A549 (cell line): ENCODE results near the gene ACP4. TPM values are rescaled to one million over a fixed set of nuclear protein-coding genes. Genes with fewer than 3 reads are reported as not detected.
A peak's percentile ranks its signal among the peaks of the same experiment; 100 is the strongest.

Experiments
- ATAC-seq, 2 experiments: fragments of 200-7000 bp in 1 of 2; fragments of >200 bp in 1 of 2; cut with Nextera tagmentation in 1 of 2; cut with Tn5 transposase in 1 of 2; 3 replicates each; pipeline versions ENCODE4 v1.8.0 to v1.9.1; 2018 to 2020; ENCODE audit warnings: mild to moderate bottlenecking in 1 of 2, moderate library complexity in 1 of 2
- CTCF ChIA-PET: fragments of 300-600 bp; sonication (Branson Sonifier 250); formaldehyde crosslinking; extraction: SDS; loops from one replicate; lab custom pipeline; 2021; ENCODE audit warnings: antibody characterized with exemption, inconsistent platforms; lab: Yijun Ruan, JAX
- POLR2A ChIA-PET: fragments of 350-600 bp; formaldehyde crosslinking; extraction: SDS; loops from one replicate; lab custom pipeline; 2021; ENCODE audit warnings: antibody characterized with exemption, inconsistent platforms; lab: Yijun Ruan, JAX
- DNase-seq, 2 experiments: peaks; one replicate each; pipeline versions ENCODE4 v3.0.0 to v3.0.0-alpha.2; 2011 to 2016; ENCODE audit warnings: low read depth in 1 of 2, low spot score in 1 of 2
- FAIRE-seq: peaks from 2 replicates; lab custom pipeline; 2011; peaks lifted over from hg19 to GRCh38; lab: Jason Lieb, UNC
- H3K27ac ChIP-seq, 2 experiments: fragments of >200 bp; sonication (Bioruptor Twin); formaldehyde crosslinking; 3 replicates each; pipeline ENCODE4 v1.5.1; 2016 to 2017
- H3K4me1 ChIP-seq: fragments of >200 bp; sonication (Bioruptor Twin); formaldehyde crosslinking; 3 replicates; pipeline ENCODE4 v1.6.1; 2016
- H3K4me2 ChIP-seq: fragments of >200 bp; sonication (Bioruptor Twin); formaldehyde crosslinking; 3 replicates; pipeline ENCODE4 v1.6.1; 2016
- H3K4me3 ChIP-seq: fragments of >200 bp; sonication (Bioruptor Twin); formaldehyde crosslinking; 3 replicates; pipeline ENCODE4 v1.5.1; 2016
- H3K9me3 ChIP-seq: fragments of >200 bp; sonication (Bioruptor Twin); formaldehyde crosslinking; 3 replicates; pipeline ENCODE4 v1.6.1; 2016
- ATOH8 ChIP-seq: fragments of 250-450 bp; sonication (Bioruptor Pico); IDR thresholded peaks from 2 replicates; pipeline ENCODE4 v1.5.0; 2020; ENCODE audit warnings: low read depth, mild to moderate bottlenecking, moderate library complexity
- BCL3 ChIP-seq: fragments of >200 bp; sonication (Bioruptor Twin); formaldehyde crosslinking; IDR thresholded peaks from 3 replicates; pipeline ENCODE4 v1.6.1; 2016
- CBX8 ChIP-seq: fragments of 200-600 bp; sonication (generic); IDR thresholded peaks from 2 replicates; pipeline ENCODE4 v1.6.1; 2016
- E2F6 ChIP-seq: IDR thresholded peaks from 2 replicates; pipeline ENCODE4 v1.6.1; 2012; ENCODE audit warnings: low read depth, borderline replicate concordance
- EHF ChIP-seq: fragments of 250-450 bp; sonication (Bioruptor Pico); IDR thresholded peaks from 2 replicates; pipeline ENCODE4 v1.5.0; 2020; ENCODE audit warnings: mild to moderate bottlenecking
- ESRRA ChIP-seq: fragments of 150-350 bp; IDR thresholded peaks from 2 replicates; pipeline ENCODE4 v1.6.1; 2014; ENCODE audit warnings: mild to moderate bottlenecking, low read length, borderline replicate concordance
- FOSL2 ChIP-seq, 2 experiments: fragments of 450-650 bp in 1 of 2; fragments of >200 bp in 1 of 2; sonication (Bioruptor Twin) in 1 of 2; formaldehyde crosslinking; IDR thresholded peaks; 2 replicates each; pipeline versions ENCODE4 v1.5.0 to v1.6.1; 2016 to 2020; ENCODE audit warnings: mild to moderate bottlenecking in 1 of 2, moderate library complexity in 1 of 2
- FOXS1 ChIP-seq: fragments of 250-450 bp; sonication (Bioruptor Pico); IDR thresholded peaks from 2 replicates; pipeline ENCODE4 v1.5.0; 2020; ENCODE audit warnings: mild to moderate bottlenecking, moderate library complexity
- HDAC2 ChIP-seq: fragments of 200-600 bp; sonication (generic); IDR thresholded peaks from 2 replicates; pipeline ENCODE4 v1.6.1; 2016
- KDM1A ChIP-seq: fragments of 200-600 bp; sonication (generic); IDR thresholded peaks from 2 replicates; pipeline ENCODE4 v1.6.1; 2016; ENCODE audit warnings: low read depth, mild to moderate bottlenecking
- KDM5A ChIP-seq: fragments of 200-600 bp; sonication (generic); IDR thresholded peaks from 2 replicates; pipeline ENCODE4 v1.6.1; 2016; ENCODE audit warnings: antibody characterized with exemption, mild to moderate bottlenecking
- MAFK ChIP-seq: fragments of 450-650 bp; IDR thresholded peaks from 2 replicates; pipeline ENCODE4 v1.6.1; 2014; ENCODE audit not compliant: partially characterized antibody
- MYC ChIP-seq: IDR thresholded peaks from 2 replicates; pipeline ENCODE4 v1.6.1; 2012; ENCODE audit warnings: mild to moderate bottlenecking, inconsistent platforms, low read length, improper control_type of control experiment, borderline replicate concordance
- PBX3 ChIP-seq: IDR thresholded peaks from 2 replicates; pipeline ENCODE4 v1.6.1; 2012
- REST ChIP-seq: fragments of 200-600 bp; sonication (generic); IDR thresholded peaks from 2 replicates; pipeline ENCODE4 v1.6.1; 2016; ENCODE audit warnings: antibody characterized with exemption, mild to moderate bottlenecking, moderate library complexity
- RFX5 ChIP-seq: fragments of 450-650 bp; IDR thresholded peaks from 2 replicates; pipeline ENCODE4 v1.7.1; 2014; ENCODE audit warnings: antibody characterized with exemption, mild to moderate bottlenecking, moderate library complexity
- SMC3 ChIP-seq: fragments of >200 bp; sonication (Bioruptor Twin); formaldehyde crosslinking; IDR thresholded peaks from 3 replicates; pipeline ENCODE4 v1.6.1; 2018; ENCODE audit warnings: inconsistent platforms
- TP53 ChIP-seq: fragments of 250-450 bp; sonication (Bioruptor Pico); IDR thresholded peaks from 2 replicates; pipeline ENCODE4 v1.5.0; 2021; ENCODE audit warnings: mild to moderate bottlenecking, moderate library complexity
- USF2 ChIP-seq: fragments of 450-650 bp; IDR thresholded peaks from 2 replicates; pipeline ENCODE4 v1.6.1; 2014; ENCODE audit warnings: antibody characterized with exemption
- ZFP36 ChIP-seq: fragments of 450-650 bp; IDR thresholded peaks from 2 replicates; pipeline ENCODE4 v1.6.1; 2014; ENCODE audit warnings: borderline replicate concordance; ENCODE audit not compliant: partially characterized antibody
- ZNF302 ChIP-seq: fragments of 250-450 bp; sonication (Bioruptor Pico); IDR thresholded peaks from 2 replicates; pipeline ENCODE4 v1.9.0; 2021; ENCODE audit warnings: inconsistent platforms, mild to moderate bottlenecking, moderate library complexity
- WGBS: methylation state at CpG from one replicate; pipeline ENCODE4 v1.1.6; 2017; ENCODE audit errors: missing lambda C conversion rate; 5-methylcytosine and 5-hydroxymethylcytosine counted together
- polyA plus RNA-seq, 4 experiments: library from polyadenylated mRNA; depleted of rRNA in 3 of 4; stranded (reverse); fragments of >200 nt; fragmentation: RNase III in 1 of 4; extraction: RNeasy Plus Mini Kit Qiagen cat#74134 plus additional on column Dnase treatment in 1 of 4; gene quantifications; 2 replicates in 3 of 4; 3 replicates in 1 of 4; pipeline ENCODE4 v1.2.3, GENCODE V29; 2011 to 2017

Gene ACP4
- polyA plus RNA-seq, 2 of the 4 experiments (the other 2 are of a cell fraction), result not detected

- no peak for FAIRE-seq
These were observed 13.0 kb upstream of the ACP4 start for GRCh38 chr19:50777261-50777660.

GRCh38 chr19:50777830-50778303 lies 12.3 kb upstream of the ACP4 start:
- WGBS, result 3% methylated on average over 30 of the region's 30 CpGs
- peak; percentile 36 to 62; a peak in 5 of 6 replicates for ATAC-seq
- ChIA-PET CTCF (interaction anchor here (0.6 to 14.0 kb wide), 13 partner anchors 9 to 405 kb away, joined by 3 to 272 read pairs (median 8); partner anchors contain the start of genes CLEC11A and SHANK1), POLR2A (interaction anchor here (1.2 to 2.2 kb wide), 2 partner anchors 27 to 53 kb away, joined by 3 to 8 read pairs; no protein-coding TSS in a partner anchor)
- Histone ChIP-seq H3K4me1 (peaks cover 14% of the 10 kb centered on the region; the same call in 1 of the 3 replicates), H3K9me3 (peaks cover 10% of the 10 kb centered on the region), H3K27ac (no peak overlapping the region), H3K4me3 (peak overlapping the region; percentile 29; the same call in 2 of the 3 replicates), H3K4me2 (peak overlapping the region; percentile 72)
- FAIRE-seq, result no peak
- TF ChIP-seq RFX5, result no peak
- no peak for TF ChIP-seq KDM1A
- TF ChIP-seq SMC3, result no peak
- TF ChIP-seq USF2, result no peak
- TF ChIP-seq CBX8, result no peak
- no peak for TF ChIP-seq E2F6
- peak; percentile 8 for TF ChIP-seq MAFK
- no peak for TF ChIP-seq BCL3
- peak in 1 of 2 experiments; percentile 71 for DNase-seq

More at GRCh38 chr19:50777261-50777660, 13.0 kb upstream of the ACP4 start:
- Histone ChIP-seq H3K4me3 (no peak overlapping the region), H3K4me2 (peak overlapping the region; percentile 72), H3K27ac (no peak overlapping the region), H3K4me1 (peaks cover 14% of the 10 kb centered on the region; the same call in 1 of the 3 replicates), H3K9me3 (peaks cover 16% of the 10 kb centered on the region)
- ATAC-seq (no peak), DNase-seq (no peak)
- under 1% methylated on average over 4 of the region's 4 CpGs for WGBS
- TF ChIP-seq ZNF302 (CRISPR knock-in tag) (no peak), BCL3 (no peak), TP53 (CRISPR knock-in tag) (no peak), ESRRA (no peak), FOXS1 (CRISPR knock-in tag) (no peak), MYC (no peak), HDAC2 (no peak), EHF (CRISPR knock-in tag) (no peak)
- ChIA-PET CTCF (interaction anchor here (0.6 to 14.0 kb wide), 14 partner anchors 12 to 420 kb away, joined by 3 to 272 read pairs (median 6); partner anchors contain the start of genes CLEC11A and SHANK1), POLR2A (interaction anchor here (1.2 to 2.2 kb wide), 2 partner anchors 27 to 52 kb away, joined by 3 to 8 read pairs; no protein-coding TSS in a partner anchor)

- Histone ChIP-seq H3K27ac (no peak overlapping the region), H3K9me3 (peaks cover 10% of the 10 kb centered on the region), H3K4me1 (peaks cover 20% of the 10 kb centered on the region; the same call in 2 of the 3 replicates), H3K4me2 (peak overlapping the region; percentile 72; the same call in 2 of the 3 replicates), H3K4me3 (no peak overlapping the region)
- no peak for ATAC-seq
- FAIRE-seq, result no peak
- ChIA-PET POLR2A (interaction anchor here (0.9 to 4.0 kb wide), 2 partner anchors 54 to 121 kb away, joined by 3 to 25 read pairs; no protein-coding TSS in a partner anchor), CTCF (interaction anchor here (0.7 to 14.0 kb wide), 13 partner anchors 8 to 631 kb away, joined by 3 to 272 read pairs (median 5); partner anchors contain the start of genes CLEC11A, GPR32 and SHANK1)
- WGBS, result 34% methylated on average over 7 of the region's 7 CpGs
- no peak for DNase-seq
- no peak for TF ChIP-seq ZFP36
- no peak for TF ChIP-seq FOSL2 (IDR thresholded peaks at IDR 0.05)
- no peak for TF ChIP-seq FOSL2 (CRISPR knock-in tag; IDR thresholded peaks at IDR 0.05)
- TF ChIP-seq ATOH8, result no peak
- no peak for TF ChIP-seq PBX3
- no peak for TF ChIP-seq REST
- no peak for TF ChIP-seq KDM5A
These were observed 11.2 kb upstream of the ACP4 start for GRCh38 chr19:50778906-50779430.
